ENCODE data around the gene NAE1. TPM values are rescaled to one million over a fixed set of nuclear protein-coding genes. Genes with fewer than 3 reads are reported as not detected.

Gene NAE1
- total RNA-seq, 1 donor from 2014 or later, result 65.0 TPM

DNA sequence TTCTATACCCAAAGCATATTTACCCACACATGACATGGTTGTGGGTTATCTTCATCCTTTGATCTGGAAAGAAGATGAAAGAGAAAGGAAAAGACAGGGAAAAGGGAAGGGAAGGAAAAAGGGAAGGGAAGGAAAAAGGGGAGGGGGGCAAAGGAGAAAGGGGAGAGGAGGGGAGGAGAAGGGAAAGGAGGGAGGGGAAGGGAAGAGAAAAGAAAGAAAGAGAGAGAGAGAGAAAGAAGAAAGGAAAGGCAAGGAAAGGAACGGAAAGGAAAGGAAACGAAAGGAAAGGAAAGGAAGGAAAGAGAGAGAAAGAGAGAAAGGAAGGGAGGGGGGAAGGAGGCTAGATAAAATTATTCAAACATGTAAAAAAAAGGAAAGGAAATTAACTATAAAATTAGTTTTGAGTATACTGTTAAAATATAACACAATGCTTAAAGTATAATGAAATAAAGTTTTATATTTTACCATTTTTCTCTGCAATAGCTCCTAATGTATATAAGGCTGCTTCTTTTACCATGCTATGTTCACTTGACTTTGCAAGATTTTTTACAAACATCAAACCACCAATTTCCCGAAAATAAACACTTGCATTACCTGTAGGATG is 40.5 kb downstream of the NAE1 start:
- H3K27me3 Mint-ChIP-seq (ENCODE audit: low read depth, unreplicated experiment), result no peaks in the 10 kb centered on the region
- no peak for FAIRE-seq

DNA sequence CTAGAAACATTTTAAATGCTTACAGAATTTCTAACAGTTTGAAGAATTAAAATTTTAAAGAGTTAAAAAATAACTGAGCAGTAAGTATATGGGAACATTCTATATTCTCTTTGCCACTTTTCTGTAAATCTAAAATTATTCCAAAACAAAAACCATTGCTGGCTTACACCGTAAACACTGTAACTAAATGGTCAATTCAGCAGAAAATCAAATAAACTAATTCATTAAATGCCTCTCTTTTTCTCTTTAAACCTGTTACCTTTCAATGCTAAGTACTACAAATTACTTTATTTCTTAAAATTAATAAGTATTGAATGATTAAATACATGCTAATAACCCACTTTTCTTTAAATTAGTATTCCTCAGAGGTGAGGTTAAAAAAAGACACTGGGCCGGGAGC is 43.3 kb downstream of the NAE1 start:
- Mint-ChIP-seq H3K9me3 (ENCODE audit: unreplicated experiment) (no peaks in the 10 kb centered on the region), H3K4me3 (ENCODE audit: unreplicated experiment) (no peak overlapping the region), H3K36me3 (ENCODE audit: low read depth, unreplicated experiment) (no peaks in the 10 kb centered on the region), H3K27me3 (ENCODE audit: low read depth, unreplicated experiment) (no peaks in the 10 kb centered on the region), H3K4me1 (ENCODE audit: low read depth, unreplicated experiment) (no peaks in the 10 kb centered on the region), H3K27ac (ENCODE audit: unreplicated experiment) (no peak overlapping the region)
- Histone ChIP-seq H3K27ac (ENCODE audit: low read depth, low read length) (no peak overlapping the region), H3K79me2 (ENCODE audit: insufficient read depth, low read length) (no peaks in the 10 kb centered on the region), H3K36me3 (ENCODE audit: insufficient read depth, low read length) (no peaks in the 10 kb centered on the region), H3K4me3 (ENCODE audit: insufficient read depth, low read depth, low read length) (no peak overlapping the region), H3K4me1 (ENCODE audit: insufficient read depth, low read length) (no peaks in the 10 kb centered on the region), H3K9ac (ENCODE audit: low read length) (no peak overlapping the region), H2AFZ (ENCODE audit: low read depth, low read length) (no peak overlapping the region), H3K4me2 (ENCODE audit: low read length) (no peak overlapping the region), H3K27me3 (ENCODE audit: insufficient read depth, low read length) (no peaks in the 10 kb centered on the region), H4K20me1 (ENCODE audit: insufficient read depth, low read length) (no peaks in the 10 kb centered on the region), H3K9me3 (ENCODE audit: insufficient read depth, low read depth, low read length) (no peaks in the 10 kb centered on the region)
- no peak for TF ChIP-seq EZH2 (IDR thresholded peaks at IDR 0.05; ENCODE audit: insufficient read depth, low read length)
- TF ChIP-seq, protein P1, sequence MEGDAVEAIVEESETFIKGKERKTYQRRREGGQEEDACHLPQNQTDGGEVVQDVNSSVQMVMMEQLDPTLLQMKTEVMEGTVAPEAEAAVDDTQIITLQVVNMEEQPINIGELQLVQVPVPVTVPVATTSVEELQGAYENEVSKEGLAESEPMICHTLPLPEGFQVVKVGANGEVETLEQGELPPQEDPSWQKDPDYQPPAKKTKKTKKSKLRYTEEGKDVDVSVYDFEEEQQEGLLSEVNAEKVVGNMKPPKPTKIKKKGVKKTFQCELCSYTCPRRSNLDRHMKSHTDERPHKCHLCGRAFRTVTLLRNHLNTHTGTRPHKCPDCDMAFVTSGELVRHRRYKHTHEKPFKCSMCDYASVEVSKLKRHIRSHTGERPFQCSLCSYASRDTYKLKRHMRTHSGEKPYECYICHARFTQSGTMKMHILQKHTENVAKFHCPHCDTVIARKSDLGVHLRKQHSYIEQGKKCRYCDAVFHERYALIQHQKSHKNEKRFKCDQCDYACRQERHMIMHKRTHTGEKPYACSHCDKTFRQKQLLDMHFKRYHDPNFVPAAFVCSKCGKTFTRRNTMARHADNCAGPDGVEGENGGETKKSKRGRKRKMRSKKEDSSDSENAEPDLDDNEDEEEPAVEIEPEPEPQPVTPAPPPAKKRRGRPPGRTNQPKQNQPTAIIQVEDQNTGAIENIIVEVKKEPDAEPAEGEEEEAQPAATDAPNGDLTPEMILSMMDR (IDR thresholded peaks at IDR 0.05; ENCODE audit: insufficient read depth, low read depth, low read length), result no peak
- DNase-seq (ENCODE audit: low read depth) (no peak), FAIRE-seq (no peak)

More for the DNA sequence above, 40.5 kb downstream of the NAE1 start:
- Histone ChIP-seq H3K4me3 (ENCODE audit: insufficient read depth, low read depth, low read length) (no peak overlapping the region), H2AFZ (ENCODE audit: low read depth, low read length) (no peak overlapping the region), H4K20me1 (ENCODE audit: insufficient read depth, low read length) (no peaks in the 10 kb centered on the region), H3K4me1 (ENCODE audit: insufficient read depth, low read length) (no peaks in the 10 kb centered on the region), H3K27ac (ENCODE audit: low read depth, low read length) (no peak overlapping the region), H3K27me3 (ENCODE audit: insufficient read depth, low read length) (no peaks in the 10 kb centered on the region), H3K4me2 (ENCODE audit: low read length) (no peak overlapping the region), H3K9ac (ENCODE audit: low read length) (no peak overlapping the region), H3K79me2 (ENCODE audit: insufficient read depth, low read length) (no peaks in the 10 kb centered on the region), H3K9me3 (ENCODE audit: insufficient read depth, low read depth, low read length) (no peaks in the 10 kb centered on the region), H3K36me3 (ENCODE audit: insufficient read depth, low read length) (no peaks in the 10 kb centered on the region)
- TF ChIP-seq, protein P1 (IDR thresholded peaks at IDR 0.05; ENCODE audit: insufficient read depth, low read depth, low read length), result no peak
- TF ChIP-seq EZH2 (IDR thresholded peaks at IDR 0.05; ENCODE audit: insufficient read depth, low read length), result no peak
- Mint-ChIP-seq H3K27ac (ENCODE audit: unreplicated experiment) (no peak overlapping the region), H3K36me3 (ENCODE audit: low read depth, unreplicated experiment) (no peaks in the 10 kb centered on the region), H3K4me3 (ENCODE audit: unreplicated experiment) (no peak overlapping the region), H3K4me1 (ENCODE audit: low read depth, unreplicated experiment) (no peaks in the 10 kb centered on the region), H3K9me3 (ENCODE audit: unreplicated experiment) (no peaks in the 10 kb centered on the region)
- DNase-seq (ENCODE audit: low read depth), result no peak

DNA sequence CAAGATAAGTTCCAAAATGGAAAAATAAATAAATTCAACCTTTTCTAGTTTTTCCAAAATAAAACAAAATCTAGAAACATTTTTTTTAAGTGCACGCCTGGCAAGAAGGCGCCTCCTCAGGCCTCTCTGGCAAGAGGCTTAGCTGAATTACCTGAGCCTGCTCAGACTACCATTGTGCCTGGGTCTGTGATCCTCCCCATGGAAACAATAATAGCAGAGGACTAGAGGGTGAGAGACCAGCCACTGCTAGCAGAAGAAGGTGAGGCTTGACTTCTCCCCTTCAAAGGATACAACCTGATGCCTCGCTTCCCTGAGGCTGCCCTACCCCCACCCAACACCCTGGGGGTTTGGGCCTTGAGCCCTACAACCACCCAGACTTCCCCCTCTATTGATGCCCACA is 44.2 kb downstream of the NAE1 start:
- no peaks in the 10 kb centered on the region for H3K9me3 Mint-ChIP-seq (ENCODE audit: unreplicated experiment)
- Histone ChIP-seq H3K9ac (ENCODE audit: low read length) (no peak overlapping the region), H3K27ac (ENCODE audit: low read depth, low read length) (no peak overlapping the region), H3K4me3 (ENCODE audit: insufficient read depth, low read depth, low read length) (no peak overlapping the region), H3K4me1 (ENCODE audit: insufficient read depth, low read length) (no peaks in the 10 kb centered on the region), H3K36me3 (ENCODE audit: insufficient read depth, low read length) (no peaks in the 10 kb centered on the region), H2AFZ (ENCODE audit: low read depth, low read length) (no peak overlapping the region), H4K20me1 (ENCODE audit: insufficient read depth, low read length) (no peaks in the 10 kb centered on the region), H3K79me2 (ENCODE audit: insufficient read depth, low read length) (no peaks in the 10 kb centered on the region), H3K4me2 (ENCODE audit: low read length) (no peak overlapping the region), H3K9me3 (ENCODE audit: insufficient read depth, low read depth, low read length) (no peaks in the 10 kb centered on the region), H3K27me3 (ENCODE audit: insufficient read depth, low read length) (no peaks in the 10 kb centered on the region)
- no peaks in the 10 kb centered on the region for H3K27me3 Mint-ChIP-seq (ENCODE audit: low read depth, unreplicated experiment)
- H3K27ac Mint-ChIP-seq (ENCODE audit: unreplicated experiment), result no peak overlapping the region
- TF ChIP-seq EZH2 (IDR thresholded peaks at IDR 0.05; ENCODE audit: insufficient read depth, low read length), result no peak
- TF ChIP-seq, protein P1 (IDR thresholded peaks at IDR 0.05; ENCODE audit: insufficient read depth, low read depth, low read length), result no peak
- FAIRE-seq, result no peak
- no peaks in the 10 kb centered on the region for H3K4me1 Mint-ChIP-seq (ENCODE audit: low read depth, unreplicated experiment)
- no peak overlapping the region for H3K4me3 Mint-ChIP-seq (ENCODE audit: unreplicated experiment)
- no peak for DNase-seq (ENCODE audit: low read depth)
- H3K36me3 Mint-ChIP-seq (ENCODE audit: low read depth, unreplicated experiment), result no peaks in the 10 kb centered on the region
